HepG2 (cell line): ENCODE data around the gene MBD3L2. TPM values are rescaled to one million over a fixed set of nuclear protein-coding genes. Genes with fewer than 3 reads are reported as not detected.

Source experiments
- BORCS8-MEF2B ChIP-seq: sonication (generic); formaldehyde crosslinking; IDR thresholded peaks from 2 replicates; pipeline ENCODE4 v1.8.0; 2022; ENCODE audit warnings: mild to moderate bottlenecking, missing genetic modification reagents
- BRCA1 ChIP-seq: sonication (generic); formaldehyde crosslinking; IDR thresholded peaks from 2 replicates; pipeline ENCODE4 v1.4.0; 2020; ENCODE audit warnings: missing genetic modification reagents
- DMAP1 ChIP-seq: IDR thresholded peaks from 2 replicates; pipeline ENCODE4 v1.6.1; 2016
- ELF3 ChIP-seq: IDR thresholded peaks from 2 replicates; pipeline ENCODE4 v1.6.1; 2016; ENCODE audit warnings: missing genetic modification reagents, missing compliant biosample characterization
- HOXA7 ChIP-seq: sonication (generic); formaldehyde crosslinking; IDR thresholded peaks from 2 replicates; pipeline ENCODE4 v1.8.1; 2022; ENCODE audit warnings: mild to moderate bottlenecking, missing genetic modification reagents, moderate library complexity
- KDM6A ChIP-seq: IDR thresholded peaks from 2 replicates; pipeline ENCODE4 v1.6.1; 2016; ENCODE audit warnings: low read depth
- MEF2D ChIP-seq: sonication (generic); formaldehyde crosslinking; IDR thresholded peaks from 2 replicates; pipeline ENCODE4 v1.5.1; 2020; ENCODE audit warnings: mild to moderate bottlenecking, missing genetic modification reagents
- MXD4 ChIP-seq: IDR thresholded peaks from 2 replicates; pipeline ENCODE4 v1.6.1; 2016; ENCODE audit warnings: mild to moderate bottlenecking, missing biosample characterization, missing genetic modification reagents
- NFIB ChIP-seq: sonication (generic); formaldehyde crosslinking; IDR thresholded peaks from 2 replicates; pipeline ENCODE4 v1.9.0; 2021; ENCODE audit warnings: missing genetic modification reagents, mild to moderate bottlenecking, borderline replicate concordance
- RBM39 ChIP-seq: fragments of 200-400 bp; formaldehyde crosslinking; IDR thresholded peaks from one replicate; pipeline ENCODE4 v1.6.1; 2018; ENCODE audit warnings: antibody characterized with exemption, mild to moderate bottlenecking, low read depth, low read length; ENCODE audit not compliant: poor library complexity, severe bottlenecking
- SMAD3 ChIP-seq: sonication (generic); formaldehyde crosslinking; IDR thresholded peaks from 2 replicates; pipeline ENCODE4 v1.4.0; 2020; ENCODE audit warnings: missing genetic modification reagents
- SRF ChIP-seq: IDR thresholded peaks from 2 replicates; pipeline ENCODE4 v1.6.1; 2011; ENCODE audit warnings: mild to moderate bottlenecking, low read depth, low read length, moderate library complexity
- SUZ12 ChIP-seq: fragments of 150-350 bp; IDR thresholded peaks from 2 replicates; pipeline ENCODE4 v1.6.1; 2014; ENCODE audit warnings: low read depth, low read length
- SYNCRIP ChIP-seq: fragments of 200-400 bp; formaldehyde crosslinking; IDR thresholded peaks from 2 replicates; pipeline ENCODE4 v1.6.1; 2018; ENCODE audit warnings: mild to moderate bottlenecking, low read depth, low read length; ENCODE audit not compliant: insufficient read depth
- THAP8 ChIP-seq: sonication (generic); formaldehyde crosslinking; IDR thresholded peaks from 2 replicates; pipeline ENCODE4 v1.5.1; 2020; ENCODE audit warnings: missing genetic modification reagents, mild to moderate bottlenecking, borderline replicate concordance
- TRIM22 ChIP-seq: fragments of 450-650 bp; IDR thresholded peaks from 2 replicates; pipeline ENCODE4 v1.6.1; 2017
- XRCC5 ChIP-seq: fragments of 200-400 bp; formaldehyde crosslinking; optimal IDR thresholded peaks from 2 replicates; pipeline ENCODE3; 2017; ENCODE audit warnings: mild to moderate bottlenecking, low read length
- ZNF337 ChIP-seq: sonication (generic); formaldehyde crosslinking; IDR thresholded peaks from 2 replicates; pipeline ENCODE4 v1.5.1; 2020; ENCODE audit warnings: missing genetic modification reagents, low read depth, mild to moderate bottlenecking, borderline replicate concordance
- ZNF672 ChIP-seq: sonication (generic); formaldehyde crosslinking; IDR thresholded peaks from 2 replicates; pipeline ENCODE4 v1.8.1; 2022; ENCODE audit warnings: missing genetic modification reagents
- ZNF710 ChIP-seq: sonication (generic); formaldehyde crosslinking; IDR thresholded peaks from 2 replicates; pipeline ENCODE4 v1.5.0; 2020; ENCODE audit warnings: mild to moderate bottlenecking, missing genetic modification reagents, borderline replicate concordance
- ZNF766 ChIP-seq: sonication (generic); formaldehyde crosslinking; IDR thresholded peaks from 2 replicates; pipeline ENCODE4 v1.5.0; 2020; ENCODE audit warnings: missing genetic modification reagents, borderline replicate concordance
- ZNF883 ChIP-seq: sonication (generic); formaldehyde crosslinking; IDR thresholded peaks from 2 replicates; pipeline ENCODE4 v1.5.1; 2020; ENCODE audit warnings: mild to moderate bottlenecking, missing genetic modification reagents; ENCODE audit errors: not compliant biosample characterization
- ZSCAN29 ChIP-seq: sonication (generic); formaldehyde crosslinking; conservative IDR thresholded peaks from 2 replicates; pipeline ENCODE4 v1.4.0; 2020; ENCODE audit warnings: mild to moderate bottlenecking, missing genetic modification reagents
- polyA plus RNA-seq, 8 experiments: library from polyadenylated mRNA; depleted of rRNA in 3 of 8; stranded (reverse) in 7 of 8; unstranded in 1 of 8; fragments of >200 nt; fragmentation: Illumina TruSeq in 4 of 8; extraction: Trizol in 4 of 8; gene quantifications; 2 replicates each; pipeline versions ENCODE4 v1.2.1 to v1.2.3, GENCODE V29; 2011 to 2016; ENCODE audit warnings: low read depth in 4 of 8, missing spikeins in 1 of 8, mixed read lengths in 1 of 8; ENCODE audit not compliant: insufficient read depth in 1 of 8
- total RNA-seq, 5 experiments: library from RNA; depleted of rRNA; stranded (reverse); fragments of >200 nt; fragmentation: Illumina TruSeq; extraction: Trizol; gene quantifications; 2 replicates each; pipeline ENCODE4 v1.2.3, GENCODE V29; 2016; ENCODE audit warnings: low read depth in 1 of 5
- TF ChIP-seq, protein P1 (sequence below): sonication (generic); formaldehyde crosslinking; IDR thresholded peaks from 2 replicates; pipeline ENCODE4 v1.4.0; 2020; ENCODE audit warnings: missing genetic modification reagents

The MBD3L2 gene
- total and polyA plus RNA-seq, 2 of the 13 experiments (the other 11 are each of a cell fraction or from before 2014, with no cell fraction given) = not detected

- TF ChIP-seq THAP8 (CRISPR knock-in tag) (no peak), DMAP1 (CRISPR knock-in tag) (peak; percentile 67; the same call in 1 of the 2 replicates), BORCS8-MEF2B (CRISPR knock-in tag) (peak; percentile 34; the same call in 1 of the 2 replicates), BRCA1 (0 out of 2 replicates have a peak, but pooled peaks have one; percentile 52), SMAD3 (no peak), SRF (no peak), TRIM22 (no peak), ZSCAN29 (no peak), NFIB (CRISPR knock-in tag) (no peak), ZNF766 (CRISPR knock-in tag) (no peak; the same call in 1 of the 2 replicates), SYNCRIP (no peak), XRCC5 (peak; percentile 34), ELF3 (CRISPR knock-in tag) (no peak; the same call in 1 of the 2 replicates), ZNF710 (CRISPR knock-in tag) (peak; percentile 14; the same call in 1 of the 2 replicates), HOXA7 (no peak), SUZ12 (no peak), ZNF672 (CRISPR knock-in tag) (no peak), MXD4 (no peak; the same call in 1 of the 2 replicates), ZNF883 (CRISPR knock-in tag) (peak; percentile 44), MEF2D (CRISPR knock-in tag) (peak; percentile 60), ZNF337 (CRISPR knock-in tag) (0 out of 2 replicates have a peak, but pooled peaks have one; percentile 70), KDM6A (CRISPR knock-in tag) (no peak), RBM39 (peak; percentile 63)
- TF ChIP-seq, protein P1, sequence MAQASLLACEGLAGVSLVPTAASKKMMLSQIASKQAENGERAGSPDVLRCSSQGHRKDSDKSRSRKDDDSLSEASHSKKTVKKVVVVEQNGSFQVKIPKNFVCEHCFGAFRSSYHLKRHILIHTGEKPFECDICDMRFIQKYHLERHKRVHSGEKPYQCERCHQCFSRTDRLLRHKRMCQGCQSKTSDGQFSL (CRISPR knock-in tag) = no peak
Measured at GRCh38 chr19:7069042-7069903, 20.2 kb downstream of the MBD3L2 start, which contains the start of gene ZNF557 (continued).
